Measurements from ENCODE around the gene LUC7L3. TPM values are rescaled to one million over a fixed set of nuclear protein-coding genes. Genes with fewer than 3 reads are reported as not detected.
A peak's percentile ranks its signal among the peaks of the same experiment; 100 is the strongest.

The LUC7L3 gene
- total and polyA plus RNA-seq, 2 of the 13 experiments (the other 11 are each of a cell fraction or from before 2014, with no cell fraction given) = 108 to 120 TPM

GRCh38 chr17:50684612-50685333 is 34.6 kb upstream of the LUC7L3 start (continued):
- TF ChIP-seq ZBTB38 (CRISPR knock-in tag; IDR thresholded peaks at IDR 0.05) (peak; percentile 97), REPIN1 (CRISPR knock-in tag; IDR thresholded peaks at IDR 0.05; ENCODE audit: borderline replicate concordance, low read depth) (peak; percentile 97), SIX1 (CRISPR knock-in tag; IDR thresholded peaks at IDR 0.05; ENCODE audit: borderline replicate concordance) (peak; percentile 100), ZNF569 (CRISPR knock-in tag; IDR thresholded peaks at IDR 0.05; ENCODE audit: borderline replicate concordance) (peak; percentile 71; the same call in 1 of the 2 replicates), PAF1 (CRISPR knock-in tag; IDR thresholded peaks at IDR 0.05) (no peak), ATF1 (CRISPR knock-in tag; IDR thresholded peaks at IDR 0.05) (0 out of 2 replicates have a peak, but pooled peaks have one; percentile 61), FOXA1 (IDR thresholded peaks at IDR 0.05) (peak; percentile 43; the same call in 1 of the 2 replicates), FOXA1 (CRISPR knock-in tag; IDR thresholded peaks at IDR 0.05) (peak; percentile 99), ARID2 (CRISPR knock-in tag; IDR thresholded peaks at IDR 0.05; ENCODE audit: borderline replicate concordance) (peak; percentile 98), ZNF484 (CRISPR knock-in tag; IDR thresholded peaks at IDR 0.05; ENCODE audit: borderline replicate concordance, low read depth) (no peak), TERF1 (CRISPR knock-in tag; IDR thresholded peaks at IDR 0.05) (no peak), ZBTB20 (CRISPR knock-in tag; IDR thresholded peaks at IDR 0.05; ENCODE audit: borderline replicate concordance, low read depth) (peak; percentile 67; the same call in 1 of the 2 replicates), GZF1 (CRISPR knock-in tag; IDR thresholded peaks at IDR 0.05) (no peak), MYPOP (CRISPR knock-in tag; IDR thresholded peaks at IDR 0.05) (peak; percentile 83), TRAFD1 (CRISPR knock-in tag; IDR thresholded peaks at IDR 0.05; ENCODE audit: borderline replicate concordance) (peak; percentile 99), ZBTB7B (CRISPR knock-in tag; IDR thresholded peaks at IDR 0.05) (peak; percentile 99), ZNF780A (CRISPR knock-in tag; IDR thresholded peaks at IDR 0.05) (peak; percentile 56; the same call in 1 of the 2 replicates)
- TF ChIP-seq, protein P1, sequence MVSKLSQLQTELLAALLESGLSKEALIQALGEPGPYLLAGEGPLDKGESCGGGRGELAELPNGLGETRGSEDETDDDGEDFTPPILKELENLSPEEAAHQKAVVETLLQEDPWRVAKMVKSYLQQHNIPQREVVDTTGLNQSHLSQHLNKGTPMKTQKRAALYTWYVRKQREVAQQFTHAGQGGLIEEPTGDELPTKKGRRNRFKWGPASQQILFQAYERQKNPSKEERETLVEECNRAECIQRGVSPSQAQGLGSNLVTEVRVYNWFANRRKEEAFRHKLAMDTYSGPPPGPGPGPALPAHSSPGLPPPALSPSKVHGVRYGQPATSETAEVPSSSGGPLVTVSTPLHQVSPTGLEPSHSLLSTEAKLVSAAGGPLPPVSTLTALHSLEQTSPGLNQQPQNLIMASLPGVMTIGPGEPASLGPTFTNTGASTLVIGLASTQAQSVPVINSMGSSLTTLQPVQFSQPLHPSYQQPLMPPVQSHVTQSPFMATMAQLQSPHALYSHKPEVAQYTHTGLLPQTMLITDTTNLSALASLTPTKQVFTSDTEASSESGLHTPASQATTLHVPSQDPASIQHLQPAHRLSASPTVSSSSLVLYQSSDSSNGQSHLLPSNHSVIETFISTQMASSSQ (IDR thresholded peaks at IDR 0.05; ENCODE audit: low read depth) = peak; percentile 70
- TF ChIP-seq, protein P1 (CRISPR knock-in tag; IDR thresholded peaks at IDR 0.05; ENCODE audit: borderline replicate concordance) = peak; percentile 95
